HepG2 (cell line): ENCODE measurements around the gene IQSEC1. TPM values are rescaled to one million over a fixed set of nuclear protein-coding genes. Genes with fewer than 3 reads are reported as not detected.
A peak's percentile ranks its signal among the peaks of the same experiment; 100 is the strongest.

Experiments used
- BRCA1 ChIP-seq: sonication (generic); formaldehyde crosslinking; IDR thresholded peaks from 2 replicates; pipeline ENCODE4 v1.4.0; 2020; ENCODE audit warnings: missing genetic modification reagents
- NFKBIZ ChIP-seq: IDR thresholded peaks from 2 replicates; pipeline ENCODE4 v1.6.1; 2018; ENCODE audit warnings: missing genetic modification reagents, missing compliant biosample characterization
- THRA ChIP-seq: sonication (generic); formaldehyde crosslinking; IDR thresholded peaks from 2 replicates; pipeline ENCODE4 v1.4.0; 2020; ENCODE audit warnings: missing genetic modification reagents, borderline replicate concordance
- U2AF2 ChIP-seq: fragments of 200-400 bp; formaldehyde crosslinking; IDR thresholded peaks from 2 replicates; pipeline ENCODE4 v1.6.1; 2017; ENCODE audit warnings: low read depth, mild to moderate bottlenecking, low read length
- ZBTB21 ChIP-seq: sonication (generic); formaldehyde crosslinking; IDR thresholded peaks from 2 replicates; pipeline ENCODE4 v1.4.0; 2020; ENCODE audit warnings: missing genetic modification reagents
- ZC3H4 ChIP-seq: sonication (generic); formaldehyde crosslinking; IDR thresholded peaks from 2 replicates; pipeline ENCODE4 v1.4.0; 2020; ENCODE audit warnings: missing genetic modification reagents, borderline replicate concordance
- ZFX ChIP-seq: sonication (generic); formaldehyde crosslinking; IDR thresholded peaks from 2 replicates; pipeline ENCODE4 v1.4.0; 2020; ENCODE audit warnings: mild to moderate bottlenecking, low read depth, missing genetic modification reagents, moderate library complexity
- ZFY ChIP-seq: sonication (generic); formaldehyde crosslinking; IDR thresholded peaks from 2 replicates; pipeline ENCODE4 v1.4.0; 2020; ENCODE audit warnings: missing genetic modification reagents
- ZNF34 ChIP-seq: sonication (generic); formaldehyde crosslinking; IDR thresholded peaks from 2 replicates; pipeline ENCODE4 v1.4.0; 2020; ENCODE audit warnings: mild to moderate bottlenecking, missing genetic modification reagents, borderline replicate concordance
- ZNF576 ChIP-seq: sonication (generic); formaldehyde crosslinking; IDR thresholded peaks from 2 replicates; pipeline ENCODE4 v1.4.0; 2020; ENCODE audit warnings: mild to moderate bottlenecking, missing genetic modification reagents
- ZNF589 ChIP-seq: sonication (generic); formaldehyde crosslinking; conservative IDR thresholded peaks from 2 replicates; pipeline ENCODE4 v1.8.0; 2022; ENCODE audit warnings: mild to moderate bottlenecking, moderate library complexity, missing genetic modification reagents
- ZNF607 ChIP-seq: sonication (generic); formaldehyde crosslinking; IDR thresholded peaks from 2 replicates; pipeline ENCODE4 v1.5.1; 2020; ENCODE audit warnings: missing genetic modification reagents, mild to moderate bottlenecking, borderline replicate concordance
- ZNF704 ChIP-seq: sonication (generic); formaldehyde crosslinking; IDR thresholded peaks from 2 replicates; pipeline ENCODE4 v1.8.1; 2023; ENCODE audit warnings: mild to moderate bottlenecking, inconsistent platforms, moderate library complexity, missing genetic modification reagents, borderline replicate concordance
- ZSCAN29 ChIP-seq: sonication (generic); formaldehyde crosslinking; conservative IDR thresholded peaks from 2 replicates; pipeline ENCODE4 v1.4.0; 2020; ENCODE audit warnings: mild to moderate bottlenecking, missing genetic modification reagents
- ZUFSP ChIP-seq: sonication (generic); formaldehyde crosslinking; IDR thresholded peaks from 2 replicates; pipeline ENCODE4 v1.9.0; 2021; ENCODE audit warnings: missing genetic modification reagents, mild to moderate bottlenecking, borderline replicate concordance
- polyA plus RNA-seq, 8 experiments: library from polyadenylated mRNA; depleted of rRNA in 3 of 8; stranded (reverse) in 7 of 8; unstranded in 1 of 8; fragments of >200 nt; fragmentation: Illumina TruSeq in 4 of 8; extraction: Trizol in 4 of 8; gene quantifications; 2 replicates each; pipeline versions ENCODE4 v1.2.1 to v1.2.3, GENCODE V29; 2011 to 2016; ENCODE audit warnings: low read depth in 4 of 8, missing spikeins in 1 of 8, mixed read lengths in 1 of 8; ENCODE audit not compliant: insufficient read depth in 1 of 8
- total RNA-seq, 5 experiments: library from RNA; depleted of rRNA; stranded (reverse); fragments of >200 nt; fragmentation: Illumina TruSeq; extraction: Trizol; gene quantifications; 2 replicates each; pipeline ENCODE4 v1.2.3, GENCODE V29; 2016; ENCODE audit warnings: low read depth in 1 of 5
- TF ChIP-seq, protein P1 (sequence below): fragments of 450-650 bp; IDR thresholded peaks from 2 replicates; pipeline ENCODE4 v1.6.1; 2017
- TF ChIP-seq, protein P2 (sequence below): sonication (generic); formaldehyde crosslinking; IDR thresholded peaks from 2 replicates; pipeline ENCODE4 v1.5.0; 2020; ENCODE audit warnings: missing genetic modification reagents

Gene IQSEC1
- total and polyA plus RNA-seq, 2 of the 13 experiments (the other 11 are each of a cell fraction or from before 2014, with no cell fraction given), result 17.4 to 20.2 TPM

- peak; percentile 62; the same call in 1 of the 2 replicates for TF ChIP-seq THRA (CRISPR knock-in tag)
- TF ChIP-seq BRCA1 (CRISPR knock-in tag), result no peak; the same call in 1 of the 2 replicates
- peak; percentile 80 for TF ChIP-seq ZFX (CRISPR knock-in tag)
- no peak for TF ChIP-seq ZNF704 (CRISPR knock-in tag)
- TF ChIP-seq U2AF2, result no peak
- TF ChIP-seq ZBTB21 (CRISPR knock-in tag), result peak; percentile 58; the same call in 1 of the 2 replicates
- TF ChIP-seq, protein P1, sequence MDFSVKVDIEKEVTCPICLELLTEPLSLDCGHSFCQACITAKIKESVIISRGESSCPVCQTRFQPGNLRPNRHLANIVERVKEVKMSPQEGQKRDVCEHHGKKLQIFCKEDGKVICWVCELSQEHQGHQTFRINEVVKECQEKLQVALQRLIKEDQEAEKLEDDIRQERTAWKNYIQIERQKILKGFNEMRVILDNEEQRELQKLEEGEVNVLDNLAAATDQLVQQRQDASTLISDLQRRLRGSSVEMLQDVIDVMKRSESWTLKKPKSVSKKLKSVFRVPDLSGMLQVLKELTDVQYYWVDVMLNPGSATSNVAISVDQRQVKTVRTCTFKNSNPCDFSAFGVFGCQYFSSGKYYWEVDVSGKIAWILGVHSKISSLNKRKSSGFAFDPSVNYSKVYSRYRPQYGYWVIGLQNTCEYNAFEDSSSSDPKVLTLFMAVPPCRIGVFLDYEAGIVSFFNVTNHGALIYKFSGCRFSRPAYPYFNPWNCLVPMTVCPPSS, result no peak
- TF ChIP-seq ZSCAN29, result peak; percentile 60; the same call in 1 of the 2 replicates
- no peak for TF ChIP-seq ZNF607 (CRISPR knock-in tag)
- TF ChIP-seq ZNF576, result no peak
- TF ChIP-seq ZNF589 (CRISPR knock-in tag), result no peak
- peak; percentile 31; the same call in 1 of the 2 replicates for TF ChIP-seq ZC3H4 (CRISPR knock-in tag)
- no peak for TF ChIP-seq ZUFSP
- TF ChIP-seq ZFY (CRISPR knock-in tag), result peak; percentile 83
- TF ChIP-seq, protein P2, sequence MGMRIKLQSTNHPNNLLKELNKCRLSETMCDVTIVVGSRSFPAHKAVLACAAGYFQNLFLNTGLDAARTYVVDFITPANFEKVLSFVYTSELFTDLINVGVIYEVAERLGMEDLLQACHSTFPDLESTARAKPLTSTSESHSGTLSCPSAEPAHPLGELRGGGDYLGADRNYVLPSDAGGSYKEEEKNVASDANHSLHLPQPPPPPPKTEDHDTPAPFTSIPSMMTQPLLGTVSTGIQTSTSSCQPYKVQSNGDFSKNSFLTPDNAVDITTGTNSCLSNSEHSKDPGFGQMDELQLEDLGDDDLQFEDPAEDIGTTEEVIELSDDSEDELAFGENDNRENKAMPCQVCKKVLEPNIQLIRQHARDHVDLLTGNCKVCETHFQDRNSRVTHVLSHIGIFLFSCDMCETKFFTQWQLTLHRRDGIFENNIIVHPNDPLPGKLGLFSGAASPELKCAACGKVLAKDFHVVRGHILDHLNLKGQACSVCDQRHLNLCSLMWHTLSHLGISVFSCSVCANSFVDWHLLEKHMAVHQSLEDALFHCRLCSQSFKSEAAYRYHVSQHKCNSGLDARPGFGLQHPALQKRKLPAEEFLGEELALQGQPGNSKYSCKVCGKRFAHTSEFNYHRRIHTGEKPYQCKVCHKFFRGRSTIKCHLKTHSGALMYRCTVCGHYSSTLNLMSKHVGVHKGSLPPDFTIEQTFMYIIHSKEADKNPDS (CRISPR knock-in tag), result no peak
- TF ChIP-seq NFKBIZ, result peak; percentile 75; the same call in 1 of the 2 replicates
- TF ChIP-seq ZNF34 (CRISPR knock-in tag), result no peak
These were observed 108.3 kb downstream of the IQSEC1 start (continued) for GRCh38 chr3:12964711-12965612.
